Right ventricle myocardium superior (tissue), 1 donor: ENCODE measurements around the gene RUNX1. TPM values are rescaled to one million over a fixed set of nuclear protein-coding genes. Genes with fewer than 3 reads are reported as not detected.

Experiments used
- ATAC-seq: fragments of 200-7000 bp; cut with Tn5 transposase; one replicate; pipeline ENCODE4 v1.9.1; 2020; ENCODE audit warnings: mild to moderate bottlenecking; ENCODE audit not compliant: poor library complexity
- DNase-seq: peaks from one replicate; pipeline ENCODE4 v3.0.0-alpha.2; 2020
- intact Hi-C: fragments of 100-400 bp; cut with DNase I; formaldehyde crosslinking; loops from one replicate; pipeline ENCODE4 v1.11.2; 2022
- total RNA-seq: library from RNA; stranded (reverse); fragmentation: NEBNext Ultra II Directional; extraction: Animal tissue kit (Norgen Biotek cat#: 25700); gene quantifications from one replicate; pipeline ENCODE4 v1.2.1, GENCODE V29; 2021
- donor health status: DM: no; HTN: yes; CAD: no; lungs with severe emphysema.

The RUNX1 gene
- total RNA-seq, 1 donor from 2014 or later = 1.5 TPM

DNA sequence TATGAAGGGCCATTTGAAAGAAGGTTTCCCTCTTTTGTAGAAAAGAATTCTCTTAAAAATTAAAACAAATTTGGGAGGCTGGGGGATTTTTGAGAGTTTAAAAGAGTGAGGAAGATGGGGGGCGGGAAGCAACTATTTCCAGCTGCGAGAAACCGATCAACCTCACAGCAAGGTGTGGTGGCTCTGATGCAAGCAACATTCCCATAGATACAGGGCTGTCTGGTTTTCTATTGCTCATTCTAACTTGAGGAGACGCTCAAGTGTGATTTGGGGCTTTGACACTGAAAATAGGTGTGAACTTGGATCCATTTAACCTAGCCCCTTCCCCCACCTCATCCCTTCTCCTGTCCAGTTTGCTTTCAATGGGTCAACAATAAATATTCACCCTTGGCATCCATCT, 7.2 kb downstream of the RUNX1 start:
- intact Hi-C loops = no loop called here
- DNase-seq (no peak), ATAC-seq (no peak)

DNA sequence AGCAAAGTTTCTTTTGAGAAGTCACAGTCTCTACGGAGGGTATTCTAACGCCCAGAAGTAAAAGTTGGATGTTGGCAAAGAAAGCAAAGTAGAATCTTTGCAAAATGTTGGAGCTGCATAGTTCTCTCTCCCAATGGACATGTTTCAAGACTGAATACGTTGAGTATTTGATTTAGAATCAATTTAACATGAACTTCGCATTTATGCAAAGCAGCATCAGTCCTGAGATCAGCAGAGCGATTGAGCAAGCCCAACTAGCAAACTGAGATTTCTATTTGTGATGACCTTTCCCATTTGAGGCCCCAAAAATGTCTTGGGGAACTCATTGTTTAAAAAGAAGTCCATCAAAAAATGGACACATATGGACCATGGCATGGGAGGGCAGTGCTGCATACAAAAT, 8.0 kb downstream of the RUNX1 start:
- intact Hi-C loops = no loop called here
- DNase-seq (no peak), ATAC-seq (no peak)

DNA sequence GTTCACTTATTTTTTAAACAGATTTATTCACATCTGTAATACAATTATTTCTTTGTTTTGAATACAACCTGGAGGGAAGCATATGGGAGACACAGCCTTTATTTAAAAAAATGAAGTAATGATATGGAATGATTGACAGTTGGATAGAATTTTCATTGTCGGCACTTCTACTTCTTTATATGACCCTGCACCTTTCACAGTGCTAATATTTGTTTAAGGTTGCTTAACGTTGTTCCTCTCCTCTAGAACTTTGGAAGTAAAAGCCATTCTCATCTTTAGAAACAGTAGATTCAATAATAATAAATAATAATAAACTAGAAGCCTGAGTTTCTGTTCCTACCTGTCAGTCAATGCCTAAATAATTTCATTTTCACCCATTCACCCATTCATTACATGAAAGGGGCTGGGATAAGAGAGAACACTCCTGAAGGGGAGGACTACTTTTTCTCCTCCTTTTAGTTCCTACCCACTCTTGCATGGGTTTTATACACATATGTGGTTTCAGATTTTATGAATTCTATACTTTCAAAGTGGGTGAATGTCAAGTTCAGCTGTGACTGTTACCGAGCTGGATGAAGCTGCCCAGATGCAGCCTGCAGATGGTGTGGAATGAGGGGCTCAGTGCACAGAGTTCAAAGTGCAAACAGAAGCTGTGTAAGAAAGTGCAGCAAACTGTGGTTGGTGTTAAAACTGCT, 9.4 kb downstream of the RUNX1 start:
- intact Hi-C loops = no loop called here
- DNase-seq = no peak
- ATAC-seq = no peak

DNA sequence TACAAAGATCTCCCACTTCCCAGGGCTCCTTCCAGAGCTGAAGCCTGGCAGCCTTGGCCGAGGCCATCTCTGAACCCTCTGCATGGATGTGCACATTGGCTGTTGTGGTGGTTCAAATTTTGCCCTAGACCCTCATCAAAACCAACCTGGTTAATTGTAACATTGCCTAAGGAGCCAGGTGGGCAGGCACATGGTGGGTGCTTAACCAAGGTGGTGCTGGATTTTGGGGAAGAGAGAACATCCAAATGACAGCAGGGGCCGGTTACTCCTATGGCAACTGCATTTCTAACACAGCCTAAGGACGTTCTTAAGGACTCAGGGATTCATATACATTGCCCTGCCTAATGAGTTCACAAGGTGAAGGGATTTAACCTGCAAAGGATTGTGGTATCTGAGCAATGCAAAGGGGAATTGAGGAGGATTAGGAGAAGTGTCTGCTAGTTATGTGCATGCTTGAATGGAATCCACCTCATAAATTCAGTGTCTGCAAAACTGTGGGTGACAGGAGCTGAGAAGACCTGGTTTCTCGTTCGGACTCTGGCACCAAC, 10.3 kb downstream of the RUNX1 start:
- intact Hi-C loops = no loop called here
- ATAC-seq (no peak), DNase-seq (no peak)

DNA sequence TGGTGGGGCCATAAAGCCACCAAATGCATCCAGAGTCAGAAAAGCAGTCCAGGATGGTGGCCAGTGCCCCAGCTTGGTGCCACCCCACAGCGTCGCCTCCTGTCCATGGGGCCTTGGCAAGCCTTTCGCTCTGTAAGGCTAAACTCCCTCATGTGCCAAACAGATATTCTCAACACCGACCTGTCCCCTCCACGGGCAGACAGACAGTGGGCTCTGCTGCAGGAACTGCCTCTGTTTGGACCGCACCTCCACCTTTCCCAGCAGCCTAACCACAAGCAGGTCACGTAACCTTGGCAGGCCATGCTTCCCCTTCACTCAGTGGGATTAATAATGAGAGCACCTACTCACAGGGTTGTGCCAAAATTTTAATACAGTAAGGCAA, 11.7 kb downstream of the RUNX1 start:
- DNase-seq = no peak
- no peak for ATAC-seq

DNA sequence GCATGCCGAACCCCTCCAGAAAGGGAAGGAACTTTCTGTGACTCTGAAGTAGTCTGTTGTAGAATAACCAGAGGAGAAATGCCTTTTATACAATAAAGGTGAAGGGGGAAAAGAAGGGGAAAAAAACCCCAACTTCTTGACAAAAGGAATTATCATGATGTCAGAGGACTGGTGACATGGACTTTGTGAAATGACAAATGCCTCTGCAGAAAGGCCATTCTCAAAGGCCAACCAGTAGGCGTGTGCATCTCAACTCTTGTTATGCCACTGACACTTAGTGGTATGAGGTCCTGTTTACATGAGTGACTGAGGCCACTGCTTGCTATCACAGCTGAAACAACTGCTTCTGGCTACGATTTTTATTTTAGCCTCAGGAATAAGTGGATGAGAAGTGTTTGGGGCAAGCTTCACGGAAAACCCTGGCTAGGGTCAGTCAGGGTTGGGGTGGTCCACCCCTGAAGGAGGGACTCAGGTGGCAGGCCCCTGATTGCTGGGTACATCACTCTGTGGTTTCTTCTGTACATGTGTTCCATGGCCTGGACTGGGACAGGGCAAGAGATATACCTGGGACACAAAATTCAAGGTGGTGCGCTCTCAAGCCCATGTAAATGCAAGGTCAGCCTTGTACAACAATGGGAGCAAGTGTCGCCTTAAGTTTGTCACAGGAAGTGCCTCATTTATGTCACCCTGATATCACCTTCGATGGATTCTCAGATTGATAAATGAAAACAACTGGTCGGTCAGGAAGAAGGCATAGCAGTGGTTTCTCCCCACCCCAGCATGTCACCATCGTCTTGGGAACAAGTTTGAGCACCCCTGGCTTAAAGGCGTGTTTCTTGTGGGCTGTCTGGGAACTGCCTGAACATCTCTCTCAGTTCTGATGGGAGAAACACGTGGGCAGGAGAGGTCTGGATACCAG, 12.4 kb downstream of the RUNX1 start:
- DNase-seq = no peak
- no peak for ATAC-seq
- intact Hi-C loops = no loop called here

More for the DNA sequence above, 11.7 kb downstream of the RUNX1 start:
- intact Hi-C loops = no loop called here

DNA sequence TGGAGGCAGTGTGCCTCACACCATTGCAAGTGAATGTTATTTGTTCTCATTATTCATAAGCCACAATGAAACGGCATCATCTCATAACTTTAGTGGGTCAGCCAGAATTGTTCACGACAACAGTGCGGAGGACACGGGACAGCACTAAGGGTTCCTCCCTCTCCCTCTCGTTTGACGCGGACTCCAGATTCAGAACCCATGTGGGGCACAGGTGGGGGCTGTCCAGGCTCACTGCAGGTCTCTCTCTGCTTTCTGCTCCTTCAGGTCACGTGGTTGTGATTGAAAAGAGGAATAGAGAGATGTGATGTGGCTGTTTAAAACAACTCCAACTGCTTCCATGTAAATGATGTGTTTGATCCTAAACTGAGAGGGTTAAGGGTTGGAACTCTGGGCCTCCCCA, 13.5 kb downstream of the RUNX1 start:
- ATAC-seq (no peak), DNase-seq (no peak)
- intact Hi-C loops = no loop called here

DNA sequence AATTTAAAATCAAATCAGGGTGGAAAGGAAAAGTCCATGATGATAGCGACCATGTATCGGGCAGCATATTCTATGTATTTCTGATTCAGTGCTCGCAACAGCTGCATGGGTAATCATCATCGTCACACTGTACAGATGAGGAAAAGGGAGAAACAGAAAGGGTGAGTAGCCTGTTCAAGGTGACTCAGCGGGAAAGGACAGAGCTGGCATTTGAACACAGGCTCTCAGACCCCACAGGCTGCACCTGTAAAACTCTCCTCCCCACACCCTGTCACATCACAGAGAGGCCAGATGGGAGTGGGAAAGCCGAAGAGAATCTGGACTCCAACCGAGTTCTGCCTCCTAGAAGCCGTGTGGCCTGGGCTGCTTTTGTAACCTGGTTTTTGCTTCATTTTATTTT, 14.0 kb downstream of the RUNX1 start:
- intact Hi-C loops = no loop called here
- no peak for ATAC-seq
- no peak for DNase-seq

DNA sequence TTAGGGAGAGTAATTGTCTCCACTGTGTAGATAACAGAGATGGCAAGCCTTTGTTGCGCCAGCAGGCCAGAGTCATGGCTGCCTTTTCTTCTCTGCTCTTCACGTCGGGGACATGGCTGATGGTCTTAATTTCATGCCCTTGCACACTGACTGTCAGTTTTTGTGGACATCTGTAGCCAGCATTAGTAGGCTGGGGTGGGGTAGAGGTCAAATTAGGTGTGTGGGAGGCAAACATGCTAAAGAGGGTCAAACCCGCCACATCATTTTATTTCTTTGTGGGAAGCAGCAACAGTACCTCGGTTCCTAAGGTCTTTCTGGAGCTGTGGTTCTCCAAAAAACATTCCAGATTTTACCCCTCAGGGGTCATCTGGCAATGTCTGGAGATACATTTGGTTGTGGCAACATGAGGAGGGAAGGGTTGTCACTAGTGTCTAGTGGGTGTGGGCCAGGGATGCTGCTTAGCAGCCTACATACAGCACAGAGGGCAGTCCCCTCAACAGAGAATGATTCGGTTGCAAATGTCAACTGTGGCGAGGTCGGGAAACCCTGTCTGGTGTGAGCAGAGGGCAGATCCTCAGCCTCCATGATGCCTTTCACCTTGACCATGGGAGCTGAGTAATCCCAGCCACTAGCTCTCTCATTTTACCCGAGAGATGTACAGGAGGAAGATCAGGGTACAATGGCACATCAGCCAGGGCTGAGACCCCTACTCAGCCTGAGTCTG, 14.7 kb downstream of the RUNX1 start:
- intact Hi-C loops = no loop called here
- DNase-seq (no peak), ATAC-seq (no peak)

DNA sequence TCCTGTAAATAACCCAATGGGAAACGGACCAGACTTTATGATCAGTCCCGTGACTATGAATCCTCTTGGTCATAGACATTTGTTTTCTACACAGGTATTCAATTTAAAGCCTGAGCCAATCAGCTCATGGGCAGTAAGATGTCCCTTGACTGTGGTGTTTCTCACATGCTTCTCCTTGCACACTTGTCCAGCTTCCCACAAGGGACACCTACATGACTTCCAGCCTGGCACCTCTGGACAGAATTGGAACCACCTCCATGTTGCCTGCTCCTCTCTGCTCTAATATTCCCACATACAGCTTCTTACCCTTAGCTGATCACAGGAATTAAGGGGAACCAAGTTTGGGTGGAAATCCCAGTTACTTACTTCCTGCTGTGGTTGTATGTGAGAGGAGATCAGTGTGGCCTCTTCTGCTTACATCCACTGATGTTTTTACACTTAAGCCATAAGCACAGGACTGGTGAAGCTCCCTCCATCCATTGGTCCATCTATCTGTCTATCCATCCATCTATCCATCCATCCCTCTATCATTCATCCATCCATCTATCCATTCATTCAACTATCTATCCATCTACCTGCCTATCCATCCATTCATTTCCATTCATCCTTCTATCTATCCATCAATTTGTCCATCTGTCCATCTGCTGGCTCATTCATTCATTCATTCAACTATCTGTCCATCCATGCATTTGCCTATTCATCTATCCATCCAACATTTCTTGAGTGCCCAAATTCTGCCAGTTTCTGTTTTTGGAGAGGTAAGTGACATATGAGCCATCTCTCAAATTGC, 16.4 kb downstream of the RUNX1 start:
- DNase-seq = no peak

DNA sequence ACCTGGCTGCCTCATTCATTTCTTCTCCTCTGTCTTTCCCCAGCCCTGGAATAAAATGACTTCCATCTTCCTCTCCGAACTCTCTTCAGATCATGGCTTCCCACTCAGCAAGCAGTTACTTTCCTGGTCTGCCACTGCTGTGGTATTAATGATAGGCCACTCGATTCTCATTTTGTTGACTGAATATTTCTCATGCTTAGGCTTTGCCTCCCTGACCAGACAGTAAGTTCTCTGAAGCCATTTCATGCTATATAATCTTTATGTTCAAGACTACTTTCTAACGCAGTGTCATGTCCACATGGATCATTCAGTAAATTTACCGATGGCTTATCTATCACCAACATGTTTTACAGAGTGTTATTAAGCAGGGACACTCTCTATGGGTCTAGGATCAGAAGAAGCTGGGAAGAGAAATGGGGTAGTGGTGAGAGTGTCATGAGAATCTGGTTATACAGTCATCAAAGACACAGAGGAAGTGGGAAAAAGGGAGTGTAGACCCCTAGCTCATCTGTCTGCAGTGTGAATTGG, 20.6 kb downstream of the RUNX1 start:
- intact Hi-C loops = no loop called here
- no peak for ATAC-seq
- no peak for DNase-seq

More for the DNA sequence above, 16.4 kb downstream of the RUNX1 start:
- intact Hi-C loops = no loop called here
- ATAC-seq = no peak

DNA sequence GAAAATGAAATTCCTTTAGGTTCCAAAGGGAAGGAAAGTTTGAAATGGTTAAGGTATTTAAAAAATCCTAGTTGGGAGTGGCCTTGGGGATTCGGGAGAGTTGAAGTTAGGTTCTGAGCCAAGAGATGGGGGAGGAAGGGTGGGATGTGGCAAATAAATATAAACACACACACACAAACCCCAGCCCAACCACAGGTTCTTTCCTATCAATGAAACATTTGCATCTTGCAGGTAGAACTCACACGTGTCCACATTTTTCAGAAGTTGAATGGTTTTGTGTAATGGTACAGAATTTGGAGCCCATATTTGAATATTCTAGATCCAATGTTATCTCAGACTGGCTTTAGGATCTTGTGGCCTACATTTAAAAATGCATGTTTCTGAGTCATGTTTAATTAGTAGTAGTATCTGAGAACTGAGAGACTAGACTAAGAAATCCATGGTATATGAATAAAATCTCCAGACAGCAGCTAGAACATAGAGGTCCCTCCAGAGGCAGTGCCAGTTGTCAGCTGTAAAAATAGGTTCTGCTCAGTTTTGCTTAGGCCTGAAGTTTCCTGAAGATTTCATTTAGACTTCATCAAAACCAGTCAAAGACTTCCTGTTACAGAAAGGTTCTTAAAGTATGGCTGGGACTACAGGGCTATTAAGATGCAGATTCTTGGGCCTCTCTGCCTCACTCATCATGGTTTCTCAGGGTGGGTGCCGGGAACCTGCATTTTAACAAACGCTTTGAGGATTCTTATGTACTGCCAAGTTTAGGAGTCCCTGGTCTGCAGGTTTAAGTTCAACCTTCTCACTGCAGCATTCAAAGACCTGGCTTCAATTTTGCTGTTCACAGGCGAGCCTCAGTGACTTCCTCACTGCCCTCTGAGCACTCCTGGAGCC, 21.3 kb downstream of the RUNX1 start:
- ATAC-seq (no peak), DNase-seq (no peak)
- intact Hi-C loops = no loop called here

DNA sequence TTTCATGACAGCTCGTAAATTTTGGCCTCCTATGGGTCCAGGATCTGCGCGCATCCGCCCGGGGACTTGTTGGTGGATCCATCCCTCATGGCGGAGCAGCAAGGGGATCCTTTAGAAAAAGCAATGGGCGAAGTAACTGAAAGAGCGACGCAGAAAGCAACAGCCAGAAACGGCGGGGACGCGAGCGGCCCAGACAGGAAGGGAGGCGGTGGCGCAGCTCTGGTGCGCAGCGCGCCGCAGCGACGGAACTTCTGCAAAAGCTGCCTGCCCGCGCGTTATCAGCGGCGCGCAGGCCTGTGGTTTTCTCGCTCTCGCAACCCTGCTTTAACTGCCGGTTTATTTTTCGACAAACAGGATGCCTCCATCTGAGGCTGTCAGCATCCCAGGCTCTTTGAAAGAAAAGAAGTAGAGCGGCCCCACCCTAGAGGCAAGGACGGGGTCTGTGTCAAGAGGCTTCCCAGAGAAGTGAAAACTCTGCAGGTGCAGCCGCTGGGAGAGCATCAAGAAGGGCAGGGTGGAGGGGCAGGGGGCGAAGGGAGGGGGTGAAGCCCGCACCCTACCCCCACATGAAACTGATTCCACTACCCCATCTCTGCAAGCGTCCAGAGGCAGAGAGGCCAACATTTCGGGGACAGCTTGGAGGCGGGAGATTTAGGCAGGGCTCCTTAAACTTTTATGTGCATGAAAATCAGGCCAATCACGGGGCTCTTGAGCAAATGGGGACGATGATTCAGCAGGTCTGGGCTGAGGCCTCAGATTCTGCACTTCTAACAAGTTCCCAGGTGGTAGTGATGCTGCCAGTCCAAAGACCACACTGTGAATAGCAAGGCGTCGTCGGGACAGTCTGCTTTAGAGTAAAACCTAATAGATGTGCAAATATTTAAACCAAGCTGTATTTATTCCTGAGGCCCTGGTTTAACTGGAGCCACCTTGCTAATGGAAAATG, 22.2 kb downstream of the RUNX1 start:
- DNase-seq = peak; percentile 87
- peak; percentile 86 for ATAC-seq
- intact Hi-C loops = no loop called here

DNA sequence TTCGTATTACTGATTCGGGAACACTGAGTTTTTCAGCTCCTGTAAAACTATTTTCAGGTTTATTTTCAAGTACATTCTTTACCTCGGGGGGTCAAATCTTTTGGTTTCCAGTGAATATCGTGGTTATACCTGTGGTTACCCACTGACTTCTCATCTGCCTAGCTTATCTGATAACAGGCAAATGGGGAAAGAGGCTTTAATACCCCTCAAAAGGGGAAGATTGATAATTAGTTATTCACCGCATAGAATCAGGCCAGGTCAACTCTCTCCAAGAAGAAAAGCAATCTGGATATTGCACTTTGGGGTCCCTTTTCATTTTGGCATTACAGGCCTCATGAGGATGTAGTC, 23.0 kb downstream of the RUNX1 start:
- no peak for ATAC-seq
- intact Hi-C loops = no loop called here
- no peak for DNase-seq

DNA sequence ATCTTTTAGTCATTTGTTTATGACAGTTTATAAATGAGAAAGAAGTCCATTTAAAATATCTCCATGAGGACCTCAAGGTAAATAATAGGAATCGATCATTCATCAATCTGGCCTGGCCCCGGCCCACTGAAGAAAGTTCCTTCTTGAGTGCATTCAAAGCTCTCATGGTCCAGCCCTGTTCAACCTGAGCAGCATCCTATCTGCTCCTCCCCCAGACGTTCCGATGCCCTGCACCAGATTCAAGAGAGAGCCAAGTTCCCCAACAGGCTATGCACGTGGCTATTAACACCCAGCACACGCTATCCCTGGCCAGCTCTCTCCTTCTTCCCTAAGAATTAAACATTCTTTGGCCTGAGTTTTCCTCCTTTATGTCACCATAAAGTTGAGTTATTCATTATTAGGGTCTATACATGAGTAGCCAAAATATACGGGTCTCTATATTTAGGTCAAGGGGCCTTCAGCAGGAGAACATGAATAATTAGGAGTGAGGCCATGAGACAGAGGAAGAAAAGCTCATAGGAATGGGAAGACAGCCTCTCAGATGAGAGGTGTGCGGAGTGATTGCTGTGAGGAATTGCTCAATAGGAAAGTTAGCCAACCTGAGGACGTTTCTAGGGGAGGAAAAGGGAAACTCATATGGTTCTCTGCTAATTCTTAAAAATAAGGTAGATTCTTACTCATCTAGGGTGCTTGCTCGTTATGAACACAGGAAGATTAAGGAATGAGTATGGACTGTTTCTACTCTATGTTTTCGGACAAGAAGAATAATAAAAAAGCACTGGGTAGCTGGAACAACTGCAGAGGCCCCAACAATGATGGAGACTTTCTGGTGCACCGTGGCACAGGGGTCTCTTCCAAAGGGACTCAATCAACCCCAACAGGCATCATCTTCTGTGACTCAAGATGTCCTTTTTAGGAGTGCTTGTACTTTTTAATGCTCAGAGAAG, 23.6 kb downstream of the RUNX1 start:
- DNase-seq (no peak), ATAC-seq (no peak)
- intact Hi-C loops = no loop called here
